ENCODE measurements around the gene MRGPRF.

MRGPRF gene

DNA sequence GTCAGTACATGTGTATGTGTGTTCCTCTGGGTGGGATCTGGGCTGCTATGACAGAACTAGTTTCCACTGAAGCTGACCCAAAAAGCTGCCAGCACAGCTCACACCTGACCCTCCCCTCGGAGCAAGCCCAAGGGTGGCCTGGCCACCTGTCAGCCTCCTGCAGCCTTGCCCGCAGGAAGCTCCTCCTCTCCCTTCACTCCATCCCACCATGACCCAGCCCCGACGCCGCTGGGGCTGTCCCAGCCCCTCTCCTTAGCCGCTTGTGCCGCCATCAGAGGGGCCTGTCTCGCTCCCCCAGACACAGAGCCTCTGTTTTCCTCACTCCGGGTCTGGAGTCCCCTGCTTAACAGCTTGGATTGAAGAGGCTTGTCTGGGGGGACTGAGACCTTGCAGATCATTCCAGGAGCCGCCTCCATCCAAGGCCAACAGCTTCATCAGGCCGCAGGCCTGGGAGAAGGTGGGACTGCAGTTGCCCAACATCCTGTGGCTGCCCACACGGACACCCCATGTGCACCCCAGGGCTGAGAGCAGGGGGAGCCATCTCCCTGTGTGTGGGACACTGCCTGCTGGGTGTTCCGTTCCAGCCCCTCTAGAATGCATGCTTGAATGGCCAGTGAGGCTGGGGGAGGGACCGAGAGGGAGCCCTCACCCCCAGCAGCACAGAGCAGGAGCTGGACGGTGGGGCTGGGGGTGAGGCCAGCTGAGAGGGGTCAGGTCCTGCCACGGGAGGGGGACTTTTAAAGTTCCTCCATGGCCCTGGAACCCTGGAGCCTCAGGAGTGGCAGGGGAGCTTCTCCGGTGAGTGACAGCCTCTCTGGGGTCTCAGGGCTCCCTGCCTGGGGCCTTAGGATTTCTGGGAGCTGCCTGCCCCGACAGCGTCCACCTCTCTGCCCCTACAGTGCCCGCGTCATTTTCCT lies 696 bp downstream of the MRGPRF start:
- no peak for DNase-seq (ENCODE audit: insufficient read length, low spot score)
- no peak for FAIRE-seq
- no peak for TF ChIP-seq TAF1 (IDR thresholded peaks at IDR 0.05; ENCODE audit: low read depth, low read length)
- no peak for TF ChIP-seq POLR2A (IDR thresholded peaks at IDR 0.05; ENCODE audit: low read depth, low read length)
- no peak for TF ChIP-seq POU2F2 (IDR thresholded peaks at IDR 0.05; ENCODE audit: low read depth, low read length)
- no peak for TF ChIP-seq SPI1 (IDR thresholded peaks at IDR 0.05; ENCODE audit: low read depth, low read length)
- no peak for TF ChIP-seq POLR2AphosphoS5 (IDR thresholded peaks at IDR 0.05; ENCODE audit: low read depth, low read length)
- TF ChIP-seq PAX5 (IDR thresholded peaks at IDR 0.05; ENCODE audit: insufficient read depth, low read length, severe bottlenecking), result no peak

DNA sequence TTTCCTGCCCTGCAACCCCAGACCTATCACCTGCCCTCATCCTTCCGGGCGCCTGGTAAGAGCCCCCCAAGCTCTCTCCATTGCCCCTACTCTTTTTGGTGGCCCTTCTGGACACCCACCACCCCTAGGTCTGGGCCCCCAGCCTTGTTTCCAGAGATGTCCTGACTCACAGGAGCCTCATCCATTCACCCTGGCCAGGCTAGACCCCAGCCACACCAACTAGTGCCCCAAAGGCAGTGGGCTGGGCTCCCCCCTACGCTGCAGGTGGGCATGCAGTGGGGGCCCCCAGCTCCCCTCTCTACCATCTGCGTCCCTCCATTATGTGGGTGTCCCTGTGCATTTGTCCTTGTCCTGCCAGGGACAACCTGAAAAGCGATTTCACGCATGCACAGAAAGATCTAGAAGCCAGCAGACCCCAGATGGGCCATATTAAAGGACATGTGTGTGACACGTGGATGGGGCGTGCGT lies 1.4 kb downstream of the MRGPRF start:
- FAIRE-seq, result no peak
- TF ChIP-seq TAF1 (IDR thresholded peaks at IDR 0.05; ENCODE audit: low read depth, low read length), result no peak
- TF ChIP-seq POU2F2 (IDR thresholded peaks at IDR 0.05; ENCODE audit: low read depth, low read length), result no peak
- TF ChIP-seq PAX5 (IDR thresholded peaks at IDR 0.05; ENCODE audit: insufficient read depth, low read length, severe bottlenecking), result no peak
- TF ChIP-seq POLR2AphosphoS5 (IDR thresholded peaks at IDR 0.05; ENCODE audit: low read depth, low read length), result no peak
- no peak for TF ChIP-seq SPI1 (IDR thresholded peaks at IDR 0.05; ENCODE audit: low read depth, low read length)
- TF ChIP-seq POLR2A (IDR thresholded peaks at IDR 0.05; ENCODE audit: low read depth, low read length), result no peak

DNA sequence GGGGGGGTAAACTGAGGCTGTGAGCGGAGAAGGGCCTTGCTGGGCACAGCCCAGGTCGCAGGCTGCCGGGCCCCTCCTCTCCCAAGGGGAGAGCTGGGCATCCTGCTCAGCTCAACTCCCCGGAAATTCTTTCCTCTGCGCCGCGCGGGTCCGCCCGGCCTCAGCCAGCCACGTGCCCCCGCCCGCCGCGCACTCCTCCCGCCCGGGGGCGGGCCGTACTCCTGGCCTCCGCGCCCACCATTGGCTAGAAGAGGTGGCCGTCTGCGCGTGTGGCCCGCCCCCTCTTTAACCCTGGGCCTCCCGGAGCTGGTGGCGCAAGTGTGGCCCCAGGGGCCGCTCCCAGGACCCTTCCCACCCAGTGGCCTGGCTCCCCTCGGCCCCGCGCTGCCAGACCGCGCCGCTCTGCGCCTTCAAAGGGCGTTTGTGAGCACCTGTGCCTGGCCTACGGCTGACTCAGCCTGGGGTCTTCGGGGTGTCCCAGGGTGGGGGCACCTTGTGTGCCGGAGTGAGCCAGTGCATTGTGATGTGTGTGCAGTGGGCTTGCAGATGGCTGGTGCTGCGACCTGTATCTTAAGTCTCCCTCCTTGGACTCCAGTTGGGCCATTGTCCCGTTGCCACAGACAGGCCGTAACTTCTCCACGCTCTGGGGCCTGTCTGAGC lies 2.0 kb downstream of the MRGPRF start:
- FAIRE-seq (no peak), DNase-seq (ENCODE audit: insufficient read length, low spot score) (peak; percentile 70)
- no peak for TF ChIP-seq POLR2A (IDR thresholded peaks at IDR 0.05; ENCODE audit: low read depth, low read length)
- no peak for TF ChIP-seq TAF1 (IDR thresholded peaks at IDR 0.05; ENCODE audit: low read depth, low read length)

More for the DNA sequence above, 1.4 kb downstream of the MRGPRF start:
- DNase-seq (ENCODE audit: insufficient read length, low spot score), result no peak

DNA sequence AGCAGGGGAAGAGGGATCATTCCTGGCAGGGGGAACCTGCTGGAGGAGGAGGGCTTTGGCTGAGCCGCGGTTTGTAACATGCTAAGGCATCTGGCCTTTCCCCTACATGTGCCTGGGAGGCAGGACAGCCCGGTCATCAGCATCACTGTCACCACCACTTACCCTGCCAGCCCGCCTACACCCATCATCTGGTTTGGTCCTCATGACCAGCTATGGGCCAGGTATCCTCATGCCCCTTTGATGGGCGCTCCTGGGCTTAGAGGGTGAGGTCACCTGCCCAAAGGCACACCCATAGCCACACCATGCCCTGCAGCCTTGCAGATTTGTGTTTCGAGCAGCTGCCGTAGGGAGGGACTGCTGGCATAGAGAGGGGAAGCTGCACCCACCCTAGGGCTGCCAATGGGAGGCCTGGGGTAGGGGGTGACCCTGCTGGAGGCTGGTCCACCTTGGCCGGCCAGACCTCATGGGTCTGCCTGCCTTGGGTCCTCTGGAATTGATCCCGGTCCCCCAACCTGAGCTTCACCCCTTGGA lies 2.6 kb downstream of the MRGPRF start:
- FAIRE-seq, result no peak
- TF ChIP-seq TAF1 (IDR thresholded peaks at IDR 0.05; ENCODE audit: low read depth, low read length), result no peak
- no peak for TF ChIP-seq SPI1 (IDR thresholded peaks at IDR 0.05; ENCODE audit: low read depth, low read length)
- no peak for TF ChIP-seq POU2F2 (IDR thresholded peaks at IDR 0.05; ENCODE audit: low read depth, low read length)
- TF ChIP-seq POLR2AphosphoS5 (IDR thresholded peaks at IDR 0.05; ENCODE audit: low read depth, low read length), result no peak
- TF ChIP-seq PAX5 (IDR thresholded peaks at IDR 0.05; ENCODE audit: insufficient read depth, low read length, severe bottlenecking), result no peak
- TF ChIP-seq POLR2A (IDR thresholded peaks at IDR 0.05; ENCODE audit: low read depth, low read length), result no peak
- DNase-seq (ENCODE audit: insufficient read length, low spot score), result no peak

DNA sequence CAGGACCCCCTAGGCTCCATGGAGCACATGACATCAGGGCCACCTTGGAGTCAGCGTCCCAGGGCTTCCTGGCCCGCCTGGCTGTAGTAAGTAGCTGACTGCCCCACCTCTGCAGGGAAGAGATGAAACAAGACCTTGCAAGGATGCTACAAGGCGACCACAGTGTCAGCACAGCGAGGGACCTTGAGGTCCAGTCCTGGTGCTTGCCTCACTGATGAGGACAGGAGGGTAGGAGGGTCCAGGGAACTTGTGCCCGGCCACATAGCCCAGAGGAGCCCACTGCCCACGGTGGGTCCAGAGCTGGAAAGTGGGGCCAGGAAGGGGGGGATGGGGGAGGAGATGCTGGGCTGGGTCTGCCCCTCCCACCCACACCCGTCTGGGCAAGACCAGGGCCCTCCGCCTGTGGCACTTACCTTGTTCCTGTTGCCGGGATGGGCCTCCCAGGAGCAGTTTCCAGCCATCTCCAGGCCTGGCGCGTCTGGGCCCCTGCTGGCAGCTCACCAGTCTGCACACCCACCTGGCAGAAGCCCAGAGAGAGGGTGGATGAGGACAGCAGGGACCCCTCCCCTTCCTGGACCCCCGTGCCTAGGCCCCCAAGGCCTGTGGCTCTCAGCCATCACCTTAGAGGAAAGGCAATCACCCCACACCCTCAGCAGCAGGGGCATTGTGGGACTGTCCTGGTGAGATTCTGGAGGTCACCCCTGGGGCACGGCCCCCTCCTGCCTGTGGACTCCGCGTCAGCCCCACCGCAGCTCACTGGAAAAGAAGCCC lies 3.4 kb downstream of the MRGPRF start:
- FAIRE-seq (no peak), DNase-seq (ENCODE audit: insufficient read length, low spot score) (no peak)
- TF ChIP-seq TAF1 (IDR thresholded peaks at IDR 0.05; ENCODE audit: low read depth, low read length) (no peak), POLR2AphosphoS5 (IDR thresholded peaks at IDR 0.05; ENCODE audit: low read depth, low read length) (no peak), POLR2A (IDR thresholded peaks at IDR 0.05; ENCODE audit: low read depth, low read length) (no peak), SPI1 (IDR thresholded peaks at IDR 0.05; ENCODE audit: low read depth, low read length) (no peak), PAX5 (IDR thresholded peaks at IDR 0.05; ENCODE audit: insufficient read depth, low read length, severe bottlenecking) (no peak), POU2F2 (IDR thresholded peaks at IDR 0.05; ENCODE audit: low read depth, low read length) (no peak)

DNA sequence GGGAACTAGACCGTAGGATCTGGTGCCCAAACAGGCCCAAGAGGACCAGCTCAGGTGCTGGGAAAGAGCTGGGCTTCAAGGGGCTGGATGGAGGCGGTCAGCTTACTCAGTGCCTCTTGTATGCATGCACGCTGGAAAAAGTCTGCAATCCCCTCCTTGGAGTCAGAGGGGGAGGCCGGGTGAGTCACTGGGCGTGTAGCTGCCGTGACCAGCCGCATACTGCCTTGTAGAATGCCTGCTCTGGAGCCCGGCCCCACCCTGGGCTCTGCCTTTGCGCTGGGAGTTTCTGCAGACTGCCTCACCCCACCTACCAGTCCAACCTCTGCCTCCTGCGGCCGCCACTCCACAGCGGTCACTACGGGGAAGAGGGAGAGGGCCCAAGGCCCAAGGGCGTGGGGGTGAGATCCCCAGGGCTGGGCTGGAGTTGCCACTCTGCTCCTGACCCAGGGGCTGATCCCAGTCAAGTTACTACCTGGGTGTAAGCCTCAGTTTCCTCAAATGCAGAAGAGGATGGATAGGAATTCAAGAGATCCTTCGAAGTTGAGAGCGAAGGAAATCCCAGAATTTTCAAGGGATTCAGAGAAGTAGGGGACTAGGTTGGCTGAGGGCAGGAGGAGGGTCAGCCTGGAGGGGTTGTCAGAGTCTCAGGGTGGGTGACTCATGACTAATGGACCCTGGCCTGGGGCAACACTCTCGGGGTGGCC lies 4.2 kb downstream of the MRGPRF start:
- DNase-seq (ENCODE audit: insufficient read length, low spot score), result no peak
- TF ChIP-seq TAF1 (IDR thresholded peaks at IDR 0.05; ENCODE audit: low read depth, low read length) (no peak), POU2F2 (IDR thresholded peaks at IDR 0.05; ENCODE audit: low read depth, low read length) (no peak), POLR2A (IDR thresholded peaks at IDR 0.05; ENCODE audit: low read depth, low read length) (no peak), POLR2AphosphoS5 (IDR thresholded peaks at IDR 0.05; ENCODE audit: low read depth, low read length) (no peak), SPI1 (IDR thresholded peaks at IDR 0.05; ENCODE audit: low read depth, low read length) (no peak), PAX5 (IDR thresholded peaks at IDR 0.05; ENCODE audit: insufficient read depth, low read length, severe bottlenecking) (no peak)
- FAIRE-seq, result no peak

DNA sequence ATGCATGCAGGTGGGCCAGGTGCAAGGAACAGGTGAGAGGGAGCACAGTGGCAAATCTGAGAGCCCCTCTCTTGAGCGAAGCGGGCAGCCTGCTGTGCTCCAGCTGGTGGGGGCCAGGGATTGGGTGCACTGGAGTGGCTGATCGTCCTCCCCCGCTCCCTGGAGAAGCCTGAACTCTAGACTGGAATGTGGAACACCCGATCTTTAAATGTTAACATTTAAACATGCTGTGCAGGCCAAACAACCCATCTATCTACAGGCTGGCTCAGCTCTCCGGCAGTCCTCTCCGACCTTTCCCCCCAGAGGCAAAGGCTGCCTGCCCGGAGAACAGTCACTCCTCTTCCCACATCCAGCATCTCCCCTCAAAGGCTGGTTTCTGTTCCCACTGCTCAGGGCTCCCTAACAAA lies 5.1 kb downstream of the MRGPRF start:
- DNase-seq (ENCODE audit: insufficient read length, low spot score) (no peak), FAIRE-seq (no peak)
- no peak for TF ChIP-seq POLR2A (IDR thresholded peaks at IDR 0.05; ENCODE audit: low read depth, low read length)
- TF ChIP-seq TAF1 (IDR thresholded peaks at IDR 0.05; ENCODE audit: low read depth, low read length), result no peak
- no peak for TF ChIP-seq PAX5 (IDR thresholded peaks at IDR 0.05; ENCODE audit: insufficient read depth, low read length, severe bottlenecking)
- no peak for TF ChIP-seq SPI1 (IDR thresholded peaks at IDR 0.05; ENCODE audit: low read depth, low read length)
- no peak for TF ChIP-seq POU2F2 (IDR thresholded peaks at IDR 0.05; ENCODE audit: low read depth, low read length)
- no peak for TF ChIP-seq POLR2AphosphoS5 (IDR thresholded peaks at IDR 0.05; ENCODE audit: low read depth, low read length)

DNA sequence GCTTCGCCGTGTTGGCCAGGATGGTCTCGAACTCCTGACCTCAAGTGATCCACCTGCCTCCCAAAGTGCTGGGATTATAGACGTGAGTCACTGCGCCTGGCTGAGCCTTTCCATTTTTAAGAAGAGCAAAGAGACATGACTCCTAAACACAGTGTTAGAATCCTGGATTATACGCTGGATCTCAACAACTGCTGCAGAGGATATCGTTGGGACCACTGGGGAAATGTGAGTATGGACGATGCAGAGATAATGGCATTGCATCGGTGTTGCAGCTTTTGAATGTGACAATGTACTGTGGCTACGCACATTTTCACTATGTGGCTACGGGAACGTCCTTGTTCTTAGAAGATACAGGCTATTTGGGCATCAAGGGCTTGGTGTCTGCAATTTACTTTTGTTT lies 6.2 kb downstream of the MRGPRF start:
- FAIRE-seq, result no peak
- no peak for TF ChIP-seq POLR2A (IDR thresholded peaks at IDR 0.05; ENCODE audit: low read depth, low read length)
- TF ChIP-seq SPI1 (IDR thresholded peaks at IDR 0.05; ENCODE audit: low read depth, low read length), result no peak
- no peak for TF ChIP-seq POLR2AphosphoS5 (IDR thresholded peaks at IDR 0.05; ENCODE audit: low read depth, low read length)
- TF ChIP-seq POU2F2 (IDR thresholded peaks at IDR 0.05; ENCODE audit: low read depth, low read length), result no peak
- TF ChIP-seq PAX5 (IDR thresholded peaks at IDR 0.05; ENCODE audit: insufficient read depth, low read length, severe bottlenecking), result no peak
- no peak for TF ChIP-seq TAF1 (IDR thresholded peaks at IDR 0.05; ENCODE audit: low read depth, low read length)
- no peak for DNase-seq (ENCODE audit: insufficient read length, low spot score)
